OCI-LY3 (cell line): ENCODE results near the gene CMSS1.

Source experiments
- H2AFZ ChIP-seq: fragments of 200-600, 300-600 bp; shearing (Covaris generic); 2 replicates; pipeline ENCODE4 v1.6.0; 2014; ENCODE audit warnings: antibody characterized with exemption, low read depth, low read length
- H3K27ac ChIP-seq: fragments of 200-600, 300-600 bp; sonication (generic); 2 replicates; pipeline ENCODE4 v1.5.1; 2014; ENCODE audit warnings: mild to moderate bottlenecking, low read length, moderate library complexity, mixed read lengths
- H3K27me3 ChIP-seq: fragments of 200-600, 300-600 bp; sonication (generic); 2 replicates; pipeline ENCODE4 v1.6.1; 2014; ENCODE audit warnings: low read depth, low read length, mixed read lengths
- H3K36me3 ChIP-seq: fragments of 200-600, 300-600 bp; sonication (generic); replicated peaks from 2 replicates; pipeline ENCODE3; 2014; ENCODE audit warnings: low read depth, low read length, mixed read lengths
- H3K4me1 ChIP-seq: fragments of 300-600, 200-600 bp; sonication (generic); 2 replicates; pipeline ENCODE4 v1.6.1; 2014; ENCODE audit warnings: low read length, mixed read lengths
- H3K4me2 ChIP-seq: fragments of 200-600, 300-600 bp; sonication (generic); 2 replicates; pipeline ENCODE4 v1.6.1; 2014; ENCODE audit warnings: low read length, mixed read lengths
- H3K4me3 ChIP-seq: fragments of 300-600, 200-600 bp; sonication (generic); 2 replicates; pipeline ENCODE4 v1.5.1; 2014; ENCODE audit warnings: antibody characterized with exemption, mild to moderate bottlenecking, low read length, moderate library complexity
- H3K79me2 ChIP-seq: fragments of 300-600, 200-600 bp; shearing (Covaris generic); 2 replicates; pipeline ENCODE4 v1.6.1; 2014; ENCODE audit warnings: mild to moderate bottlenecking, low read length, mixed read lengths
- H3K9ac ChIP-seq: fragments of 300-600, 200-600 bp; shearing (Covaris generic); 2 replicates; pipeline ENCODE4 v1.6.0; 2014; ENCODE audit warnings: mild to moderate bottlenecking, low read length, moderate library complexity
- H3K9me3 ChIP-seq: fragments of 200-600, 300-600 bp; shearing (Covaris generic); 2 replicates; pipeline ENCODE4 v1.6.1; 2014; ENCODE audit warnings: low read length, mixed read lengths; ENCODE audit not compliant: insufficient read depth
- H4K20me1 ChIP-seq: fragments of 200-600, 300-600 bp; sonication (generic); 2 replicates; pipeline ENCODE4 v1.6.1; 2016; ENCODE audit warnings: low read length, mixed read lengths; ENCODE audit not compliant: insufficient read depth
- EZH2phosphoT487 ChIP-seq: fragments of 200-600 bp; shearing (Covaris generic); IDR thresholded peaks from 2 replicates; pipeline ENCODE4 v1.6.1; 2018; ENCODE audit warnings: antibody characterized with exemption, mixed run types, low read depth
- TF ChIP-seq, protein P1 (sequence below): fragments of 200-600, 300-600 bp; sonication (generic); IDR thresholded peaks from 2 replicates; pipeline ENCODE4 v1.5.1; 2014; ENCODE audit warnings: antibody characterized with exemption, low read length, low read depth

CMSS1 gene

DNA sequence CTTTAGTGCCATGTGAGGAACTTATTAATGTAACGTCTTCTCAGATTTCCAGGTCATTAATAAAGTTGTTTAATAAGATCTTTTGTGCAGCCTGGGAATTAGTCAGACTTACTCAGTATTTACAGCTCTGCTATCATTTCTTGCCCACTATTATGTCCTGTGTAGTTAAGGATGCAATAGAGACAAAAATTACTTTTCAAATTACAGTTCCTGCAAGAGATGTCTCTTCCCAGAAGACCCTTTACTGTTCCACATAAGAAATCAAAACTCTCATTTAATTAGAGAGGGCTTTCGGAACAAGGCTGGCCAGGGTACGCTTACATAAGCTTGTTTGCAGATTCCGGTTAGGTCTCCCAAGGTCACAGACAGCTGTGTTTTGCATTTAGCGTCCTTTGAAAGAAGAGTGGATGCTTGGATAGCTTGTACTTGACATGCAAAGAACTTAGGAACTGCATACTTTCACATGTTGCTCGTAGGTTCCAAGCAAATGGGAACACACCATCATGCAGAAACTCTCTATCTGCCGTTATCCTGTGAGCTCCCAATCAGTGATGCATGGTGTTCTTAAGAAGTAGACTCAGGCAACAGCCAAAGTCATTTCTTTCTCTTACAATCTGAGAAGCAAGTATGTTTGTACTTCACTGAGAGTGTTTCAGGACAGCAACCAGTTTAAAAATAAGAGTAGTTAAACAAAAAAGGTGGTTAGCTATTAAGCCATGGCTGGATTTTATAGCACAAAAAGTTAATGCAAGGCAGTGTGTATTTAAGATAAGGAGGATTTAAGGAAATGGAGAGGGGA is 259.3 kb downstream of the CMSS1 start:
- no peak overlapping the region for H2AFZ ChIP-seq
- H3K4me3 ChIP-seq: no peak overlapping the region
- H3K27ac ChIP-seq: no peak overlapping the region
- TF ChIP-seq, protein P1, sequence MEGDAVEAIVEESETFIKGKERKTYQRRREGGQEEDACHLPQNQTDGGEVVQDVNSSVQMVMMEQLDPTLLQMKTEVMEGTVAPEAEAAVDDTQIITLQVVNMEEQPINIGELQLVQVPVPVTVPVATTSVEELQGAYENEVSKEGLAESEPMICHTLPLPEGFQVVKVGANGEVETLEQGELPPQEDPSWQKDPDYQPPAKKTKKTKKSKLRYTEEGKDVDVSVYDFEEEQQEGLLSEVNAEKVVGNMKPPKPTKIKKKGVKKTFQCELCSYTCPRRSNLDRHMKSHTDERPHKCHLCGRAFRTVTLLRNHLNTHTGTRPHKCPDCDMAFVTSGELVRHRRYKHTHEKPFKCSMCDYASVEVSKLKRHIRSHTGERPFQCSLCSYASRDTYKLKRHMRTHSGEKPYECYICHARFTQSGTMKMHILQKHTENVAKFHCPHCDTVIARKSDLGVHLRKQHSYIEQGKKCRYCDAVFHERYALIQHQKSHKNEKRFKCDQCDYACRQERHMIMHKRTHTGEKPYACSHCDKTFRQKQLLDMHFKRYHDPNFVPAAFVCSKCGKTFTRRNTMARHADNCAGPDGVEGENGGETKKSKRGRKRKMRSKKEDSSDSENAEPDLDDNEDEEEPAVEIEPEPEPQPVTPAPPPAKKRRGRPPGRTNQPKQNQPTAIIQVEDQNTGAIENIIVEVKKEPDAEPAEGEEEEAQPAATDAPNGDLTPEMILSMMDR: no peak
- TF ChIP-seq EZH2phosphoT487: no peak
- peaks cover 6% of the 10 kb centered on the region for H4K20me1 ChIP-seq
- 0 out of 2 replicates have a peak, but pooled peaks cover 3% of the 10 kb centered on the region for H3K79me2 ChIP-seq
- H3K36me3 ChIP-seq: no peaks in the 10 kb centered on the region
- H3K9me3 ChIP-seq: no peaks in the 10 kb centered on the region
- H3K27me3 ChIP-seq: no peaks in the 10 kb centered on the region
- peaks cover 24% of the 10 kb centered on the region for H3K4me1 ChIP-seq
- no peak overlapping the region for H3K9ac ChIP-seq
- H3K4me2 ChIP-seq: no peak overlapping the region

DNA sequence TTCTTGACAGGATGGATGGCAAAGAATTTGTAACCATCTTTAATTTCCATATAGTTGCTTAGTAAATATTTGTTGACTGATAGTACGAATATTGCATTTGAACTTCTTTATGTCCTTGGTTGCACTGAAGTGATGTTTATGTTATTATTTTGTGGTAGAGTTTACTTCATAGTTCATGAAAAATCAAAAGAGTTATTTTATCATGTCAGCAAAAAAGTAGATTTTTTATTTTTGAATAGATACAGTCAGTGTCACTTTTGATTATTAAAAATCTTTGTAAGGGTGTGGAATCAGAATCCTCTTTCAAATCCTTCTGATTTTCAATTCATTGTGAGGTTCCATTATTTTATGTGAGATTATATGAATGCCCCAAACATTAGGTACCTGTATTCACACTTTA is 261.7 kb downstream of the CMSS1 start:
- Histone ChIP-seq H4K20me1 (no peaks in the 10 kb centered on the region), H3K4me3 (no peak overlapping the region), H3K36me3 (no peaks in the 10 kb centered on the region), H3K79me2 (no peaks in the 10 kb centered on the region), H3K9me3 (no peaks in the 10 kb centered on the region), H3K9ac (no peak overlapping the region), H3K27ac (no peak overlapping the region), H3K4me1 (peaks cover 6% of the 10 kb centered on the region), H2AFZ (no peak overlapping the region), H3K4me2 (no peak overlapping the region), H3K27me3 (no peaks in the 10 kb centered on the region)
- TF ChIP-seq, protein P1: no peak
- no peak for TF ChIP-seq EZH2phosphoT487

DNA sequence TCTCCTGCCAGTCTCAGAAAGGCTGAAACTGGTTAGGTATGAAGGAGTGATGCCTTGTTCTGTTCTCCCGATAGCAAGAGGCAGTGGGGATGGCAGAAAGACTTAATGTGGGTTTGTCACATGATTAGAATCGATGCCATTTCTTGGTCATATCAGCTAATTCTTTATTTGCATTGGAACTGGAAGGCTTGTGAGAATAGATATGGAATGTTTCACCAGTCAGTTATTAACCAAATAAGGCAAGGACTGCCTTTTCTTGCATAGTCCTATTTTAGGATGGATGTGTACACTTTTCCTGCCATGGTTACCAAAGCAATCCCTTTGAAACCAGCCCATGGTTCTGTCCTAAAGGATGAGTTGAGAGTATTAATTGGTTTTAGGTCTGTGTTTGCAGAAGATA is 262.9 kb downstream of the CMSS1 start:
- Histone ChIP-seq H3K4me2 (no peak overlapping the region), H4K20me1 (peaks cover 5% of the 10 kb centered on the region; the same call in 1 of the 2 replicates), H3K9me3 (no peaks in the 10 kb centered on the region), H3K4me1 (peaks cover 13% of the 10 kb centered on the region), H3K9ac (no peak overlapping the region), H3K27me3 (peaks cover 4% of the 10 kb centered on the region; the same call in 1 of the 2 replicates), H3K27ac (no peak overlapping the region), H3K79me2 (no peaks in the 10 kb centered on the region), H3K4me3 (no peak overlapping the region), H2AFZ (no peak overlapping the region), H3K36me3 (no peaks in the 10 kb centered on the region)
- TF ChIP-seq, protein P1: no peak
- no peak for TF ChIP-seq EZH2phosphoT487

DNA sequence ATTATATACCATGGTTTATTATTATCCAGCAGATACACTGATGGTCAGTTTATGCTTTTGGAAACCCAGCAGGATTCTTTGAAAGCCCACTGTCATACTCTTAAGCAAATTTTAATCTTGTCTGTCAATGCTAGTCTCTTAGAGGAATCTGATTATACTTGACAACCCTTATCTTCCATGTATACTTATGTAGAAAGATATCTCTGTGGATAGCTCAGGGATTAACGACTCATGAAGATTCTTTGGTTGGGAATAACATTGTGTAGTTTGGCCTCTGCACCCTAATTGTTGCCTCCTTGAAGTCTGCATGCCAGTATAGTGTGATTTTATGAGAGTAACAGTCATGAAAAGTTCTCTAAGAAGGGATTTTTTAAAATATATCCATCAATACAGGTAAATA is 263.6 kb downstream of the CMSS1 start:
- H3K9me3 ChIP-seq: no peaks in the 10 kb centered on the region
- H3K4me1 ChIP-seq: peaks cover 13% of the 10 kb centered on the region
- H3K9ac ChIP-seq: no peak overlapping the region
- TF ChIP-seq EZH2phosphoT487: no peak
- TF ChIP-seq, protein P1: no peak
- H4K20me1 ChIP-seq: peaks cover 5% of the 10 kb centered on the region; the same call in 1 of the 2 replicates
- H3K79me2 ChIP-seq: no peaks in the 10 kb centered on the region
- H2AFZ ChIP-seq: no peak overlapping the region
- peaks cover 4% of the 10 kb centered on the region; the same call in 1 of the 2 replicates for H3K27me3 ChIP-seq
- no peaks in the 10 kb centered on the region for H3K36me3 ChIP-seq
- no peak overlapping the region for H3K4me2 ChIP-seq
- H3K27ac ChIP-seq: no peak overlapping the region
- no peak overlapping the region for H3K4me3 ChIP-seq
